Upper lobe of right lung (tissue), 1 donor: ENCODE results near the gene ZGPAT. TPM values are rescaled to one million over a fixed set of nuclear protein-coding genes. Genes with fewer than 3 reads are reported as not detected.

Experiments
- ATAC-seq: fragments of 200-7000 bp; cut with Tn5 transposase; one replicate; pipeline ENCODE4 v1.9.1; 2020; ENCODE audit warnings: mild to moderate bottlenecking, moderate library complexity
- DNase-seq: peaks from one replicate; pipeline ENCODE4 v3.0.0-alpha.2; 2020
- H3K27ac ChIP-seq: fragments of 200-600 bp; one replicate; pipeline ENCODE4 v1.8.0; 2022
- H3K27me3 ChIP-seq: fragments of 200-600 bp; one replicate; pipeline ENCODE4 v1.8.0; 2022; ENCODE audit warnings: mild to moderate bottlenecking
- H3K36me3 ChIP-seq: fragments of 200-600 bp; one replicate; pipeline ENCODE4 v1.8.0; 2022
- H3K4me1 ChIP-seq: fragments of 200-600 bp; one replicate; pipeline ENCODE4 v1.8.0; 2022
- H3K4me3 ChIP-seq: fragments of 200-600 bp; one replicate; pipeline ENCODE4 v1.8.0; 2022; ENCODE audit warnings: mild to moderate bottlenecking
- H3K9me3 ChIP-seq: fragments of 200-600 bp; one replicate; pipeline ENCODE4 v1.8.0; 2022
- CTCF ChIP-seq: fragments of 200-600 bp; IDR thresholded peaks from one replicate; pipeline ENCODE4 v1.8.0; 2022; ENCODE audit warnings: antibody characterized with exemption
- intact Hi-C: fragments of 100-400 bp; cut with DNase I; formaldehyde crosslinking; loops from one replicate; pipeline ENCODE4 v1.11.0; 2022
- total RNA-seq: library from RNA; stranded (reverse); fragmentation: NEBNext Ultra II Directional; extraction: Animal tissue kit (Norgen Biotek cat#: 25700); gene quantifications from one replicate; pipeline ENCODE4 v1.2.1, GENCODE V29; 2021
- donor health status: DM: no; HTN: yes; CAD: no; lungs with severe emphysema.

Gene ZGPAT
- total RNA-seq, 1 donor from 2014 or later: 27.6 TPM

- H3K27ac ChIP-seq: peak overlapping the region; percentile 91
- H3K4me1 ChIP-seq: peaks cover 53% of the 10 kb centered on the region
- DNase-seq: no peak
- H3K9me3 ChIP-seq: no peaks in the 10 kb centered on the region
- no peaks in the 10 kb centered on the region for H3K36me3 ChIP-seq
- ATAC-seq: no peak
- intact Hi-C loops: no loop called here
- peak overlapping the region; percentile 25 for H3K4me3 ChIP-seq
- TF ChIP-seq CTCF: no peak
- H3K27me3 ChIP-seq: no peaks in the 10 kb centered on the region
Observed at GRCh38 chr20:63686094-63686491, 21.7 kb upstream of the ZGPAT start.

GRCh38 chr20:63686492-63687321, 21.1 kb upstream of the ZGPAT start:
- Histone ChIP-seq H3K4me1 (peaks cover 51% of the 10 kb centered on the region), H3K27me3 (no peaks in the 10 kb centered on the region), H3K9me3 (no peaks in the 10 kb centered on the region), H3K36me3 (no peaks in the 10 kb centered on the region), H3K27ac (peak overlapping the region; percentile 91), H3K4me3 (peak overlapping the region; percentile 25)
- no peak for TF ChIP-seq CTCF
- DNase-seq (peak; percentile 81), ATAC-seq (peak; percentile 70)
- intact Hi-C loops: no loop called here

- DNase-seq (no peak), ATAC-seq (no peak)
- no peaks in the 10 kb centered on the region for H3K36me3 ChIP-seq
- TF ChIP-seq CTCF: no peak
- H3K4me1 ChIP-seq: peaks cover 45% of the 10 kb centered on the region
- H3K4me3 ChIP-seq: no peak overlapping the region
- peak overlapping the region; percentile 91 for H3K27ac ChIP-seq
- intact Hi-C loops: no loop called here
- no peaks in the 10 kb centered on the region for H3K27me3 ChIP-seq
- H3K9me3 ChIP-seq: no peaks in the 10 kb centered on the region
Observed at GRCh38 chr20:63687419-63688178, 20.2 kb upstream of the ZGPAT start.

DNA sequence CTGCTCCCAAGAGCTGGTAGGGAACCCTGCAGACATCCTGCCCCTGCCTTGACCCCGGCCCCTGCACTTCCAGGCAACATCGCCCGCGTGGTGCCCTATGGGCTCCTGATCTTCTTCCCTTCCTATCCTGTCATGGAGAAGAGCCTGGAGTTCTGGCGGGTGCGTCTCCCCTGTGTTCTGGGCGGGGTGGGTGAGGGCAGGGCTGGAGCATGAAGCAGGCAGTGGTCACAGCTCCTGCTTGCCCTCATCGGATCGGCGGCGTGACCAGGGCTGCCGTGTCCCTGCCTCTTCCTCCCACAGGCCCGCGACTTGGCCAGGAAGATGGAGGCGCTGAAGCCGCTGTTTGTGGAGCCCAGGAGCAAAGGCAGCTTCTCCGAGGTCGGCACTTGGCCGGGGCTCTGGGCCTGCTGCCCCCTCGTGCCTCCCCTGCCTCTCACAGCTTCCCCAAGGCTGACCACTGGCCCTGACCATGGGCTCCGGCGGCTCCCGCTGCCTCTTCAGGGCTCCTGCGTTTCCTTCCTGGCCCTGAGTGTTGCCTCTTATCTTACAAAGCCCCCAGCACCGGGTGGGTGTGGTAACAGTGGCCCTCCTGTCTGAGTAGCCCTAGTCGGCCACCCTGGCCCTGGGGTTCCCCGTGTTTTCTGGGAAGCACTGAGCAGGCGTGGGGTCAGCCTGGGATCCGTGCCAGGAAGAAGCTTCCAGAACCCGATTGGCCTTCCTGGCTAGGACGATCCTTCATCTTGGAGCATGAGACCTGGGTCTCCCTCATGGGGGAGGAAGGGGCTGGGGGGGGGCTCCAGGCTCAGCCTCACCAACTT, 19.4 kb upstream of the ZGPAT start:
- ATAC-seq (no peak), DNase-seq (no peak)
- intact Hi-C loops: no loop called here

More for the DNA sequence above, 19.4 kb upstream of the ZGPAT start:
- no peaks in the 10 kb centered on the region for H3K9me3 ChIP-seq
- H3K27me3 ChIP-seq: no peaks in the 10 kb centered on the region
- H3K4me3 ChIP-seq: no peak overlapping the region
- peaks cover 37% of the 10 kb centered on the region for H3K4me1 ChIP-seq
- H3K27ac ChIP-seq: peak overlapping the region; percentile 91
- no peaks in the 10 kb centered on the region for H3K36me3 ChIP-seq
- TF ChIP-seq CTCF: no peak
